Suppressor macrophage treated with lipopolysaccharide for 4 hours (primary cell): Measurements from ENCODE around the gene YPEL1.

ENCODE experiments used
- DNase-seq: peaks from one replicate; pipeline ENCODE4 v3.0.0-alpha.2; 2020

The YPEL1 gene

GRCh38 chr22:21735200-21736083 is at the start of gene YPEL1:
Gene YPEL1, minus strand, starts transcription at chr22:21735794. Its CDS starts 25,050 bp downstream, at chr22:21710744.
- peak; percentile 99 for DNase-seq

GRCh38 chr22:21780259-21780658 is 44.7 kb upstream of the YPEL1 start:
- DNase-seq, result no peak

DNA sequence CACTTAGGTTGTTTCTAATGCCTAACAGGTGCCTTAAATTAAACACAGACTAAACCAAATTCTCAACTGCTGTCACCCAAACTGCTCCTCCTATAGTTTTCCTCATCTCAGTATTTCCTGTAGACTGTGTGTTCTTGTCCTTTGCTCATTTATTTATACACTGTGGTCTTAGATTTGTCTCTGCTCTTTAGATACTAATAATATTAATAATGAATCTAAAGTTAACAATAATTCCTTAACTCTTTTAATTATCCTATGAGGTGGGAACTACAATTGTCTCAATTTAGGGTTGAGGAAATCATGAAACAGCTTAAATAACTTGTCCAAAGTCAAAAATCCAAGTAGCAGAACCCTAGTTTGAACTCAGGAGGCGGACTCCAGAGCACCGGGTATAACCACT is 43.9 kb upstream of the YPEL1 start:
- no peak for DNase-seq

DNA sequence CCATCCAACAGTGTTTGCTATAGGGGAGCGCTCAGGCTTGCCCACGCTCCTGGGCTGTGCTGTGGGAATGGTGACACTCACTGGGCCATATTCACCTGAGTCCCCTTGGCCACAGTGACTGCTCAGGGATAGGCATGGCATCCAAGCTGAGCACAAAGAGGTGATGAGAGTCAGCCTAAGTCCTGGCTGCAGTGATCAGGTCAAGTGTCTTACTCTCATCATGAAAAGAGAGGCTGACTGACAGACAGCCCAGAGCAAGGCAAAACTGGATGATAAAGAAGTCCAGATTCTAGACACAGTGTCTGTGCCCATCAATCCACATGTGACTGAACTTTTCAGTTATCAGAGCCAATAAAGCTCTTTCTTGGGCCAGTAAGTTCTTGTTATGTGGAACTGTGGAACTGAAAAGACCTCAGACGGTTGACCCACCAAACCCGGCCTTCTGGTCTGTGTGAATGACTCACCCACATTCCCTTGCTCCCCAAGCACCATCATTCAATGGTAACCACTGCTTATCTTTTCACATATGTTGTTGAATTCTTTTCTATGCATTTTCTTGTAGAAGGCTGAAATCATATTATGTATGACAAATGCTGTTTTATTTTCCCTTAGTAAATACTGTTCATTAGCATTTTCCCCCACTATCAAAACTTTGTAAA is 43.2 kb upstream of the YPEL1 start:
- DNase-seq, result no peak

DNA sequence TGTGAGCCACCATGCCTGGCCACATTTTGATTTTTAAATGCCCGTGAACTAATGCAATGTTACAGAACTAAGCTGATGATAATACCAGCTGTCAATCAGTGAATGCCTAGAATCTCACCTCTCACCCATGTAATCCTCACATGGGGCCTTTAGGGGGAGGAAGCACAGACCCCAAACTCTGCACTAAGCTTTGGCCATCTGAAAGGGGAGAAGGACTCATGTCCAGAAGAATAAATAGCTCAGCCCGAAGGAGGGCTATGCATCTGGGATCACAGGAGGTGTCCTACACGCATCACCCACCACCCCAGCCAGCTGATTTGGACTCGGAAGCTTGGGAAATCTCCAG is 36.0 kb upstream of the YPEL1 start:
- DNase-seq, result no peak

GRCh38 chr22:21768435-21768834 is 32.8 kb upstream of the YPEL1 start:
- no peak for DNase-seq

- no peak for DNase-seq
Observed at GRCh38 chr22:21766691-21767462, 31.3 kb upstream of the YPEL1 start.

GRCh38 chr22:21765909-21766529 is 30.4 kb upstream of the YPEL1 start:
- no peak for DNase-seq

- DNase-seq, result no peak
Observed at GRCh38 chr22:21764038-21764804, 28.6 kb upstream of the YPEL1 start.

- DNase-seq, result no peak
Observed at GRCh38 chr22:21762712-21763581, 27.4 kb upstream of the YPEL1 start.

DNA sequence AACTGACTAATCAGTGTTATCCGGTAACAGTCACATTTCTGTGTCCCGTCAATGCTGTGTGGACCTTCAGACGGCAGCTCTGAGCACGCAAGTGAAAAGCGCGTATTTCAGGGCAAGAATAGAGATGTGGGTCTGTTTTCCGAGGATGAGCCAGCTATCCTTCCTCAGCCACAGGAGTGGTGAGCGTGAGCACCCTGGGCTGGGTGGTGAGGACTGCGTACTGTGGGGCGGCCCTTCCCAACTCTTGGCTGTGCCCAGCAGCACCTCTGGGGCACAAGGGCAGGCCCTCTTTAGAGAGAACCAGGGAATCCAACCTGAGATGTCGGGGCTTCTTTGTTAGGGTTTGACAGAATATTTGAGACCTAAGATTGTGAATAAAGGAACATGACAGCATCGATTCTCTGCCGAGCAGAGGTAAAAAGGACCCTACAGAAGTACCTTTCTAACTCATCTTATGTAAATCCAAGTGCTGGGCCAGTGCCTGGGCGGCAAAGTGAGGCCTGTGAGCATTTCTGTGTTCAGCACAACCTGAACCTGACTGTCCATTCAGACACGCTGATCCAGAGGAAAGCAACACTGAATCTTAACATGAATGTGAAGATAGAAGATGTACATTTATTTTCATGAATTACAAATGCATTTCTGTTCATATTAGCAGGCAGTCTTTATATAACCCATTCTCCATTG is 26.5 kb upstream of the YPEL1 start:
- no peak for DNase-seq

DNA sequence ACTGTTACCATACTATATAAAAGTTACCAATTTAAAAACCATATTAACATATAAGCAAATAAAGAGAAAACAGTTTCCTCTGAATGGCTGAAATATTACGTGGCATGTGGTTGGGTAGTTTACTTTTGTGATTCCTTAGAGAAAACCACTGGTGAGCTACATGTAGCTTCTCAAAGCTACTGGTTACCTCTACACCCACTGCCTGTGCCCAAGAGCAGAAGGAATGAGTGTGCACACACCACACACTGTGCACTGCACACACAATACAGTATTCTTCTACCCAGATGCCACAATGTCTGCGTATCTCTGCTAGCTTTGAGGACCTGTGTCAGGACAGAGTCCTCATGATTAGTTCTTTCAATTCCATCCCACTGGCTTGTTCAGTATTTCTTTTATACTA is 25.5 kb upstream of the YPEL1 start:
- no peak for DNase-seq

GRCh38 chr22:21760640-21761039 is 25.0 kb upstream of the YPEL1 start:
- DNase-seq, result no peak

- DNase-seq, result no peak
Observed at GRCh38 chr22:21759646-21760376, 24.2 kb upstream of the YPEL1 start.

DNA sequence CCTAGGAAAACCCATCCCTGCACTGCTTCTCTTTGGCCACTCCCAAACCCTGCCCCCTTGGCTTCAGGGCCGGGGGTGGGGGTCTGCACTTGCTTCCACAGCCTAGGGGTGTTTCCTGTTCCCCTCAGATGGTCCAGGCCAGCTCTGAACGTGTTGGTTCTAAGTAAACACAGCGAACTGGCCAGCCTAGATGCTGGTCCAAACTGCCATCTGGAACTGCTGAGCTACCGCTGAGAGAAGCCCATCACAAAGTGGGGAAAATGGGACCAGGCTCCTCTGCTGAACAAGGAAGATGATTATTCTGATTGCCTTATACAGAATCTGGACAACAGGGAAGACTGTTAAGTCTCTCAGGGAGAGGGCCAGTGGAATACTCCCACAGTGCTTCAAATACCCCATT is 23.5 kb upstream of the YPEL1 start:
- DNase-seq, result no peak

DNA sequence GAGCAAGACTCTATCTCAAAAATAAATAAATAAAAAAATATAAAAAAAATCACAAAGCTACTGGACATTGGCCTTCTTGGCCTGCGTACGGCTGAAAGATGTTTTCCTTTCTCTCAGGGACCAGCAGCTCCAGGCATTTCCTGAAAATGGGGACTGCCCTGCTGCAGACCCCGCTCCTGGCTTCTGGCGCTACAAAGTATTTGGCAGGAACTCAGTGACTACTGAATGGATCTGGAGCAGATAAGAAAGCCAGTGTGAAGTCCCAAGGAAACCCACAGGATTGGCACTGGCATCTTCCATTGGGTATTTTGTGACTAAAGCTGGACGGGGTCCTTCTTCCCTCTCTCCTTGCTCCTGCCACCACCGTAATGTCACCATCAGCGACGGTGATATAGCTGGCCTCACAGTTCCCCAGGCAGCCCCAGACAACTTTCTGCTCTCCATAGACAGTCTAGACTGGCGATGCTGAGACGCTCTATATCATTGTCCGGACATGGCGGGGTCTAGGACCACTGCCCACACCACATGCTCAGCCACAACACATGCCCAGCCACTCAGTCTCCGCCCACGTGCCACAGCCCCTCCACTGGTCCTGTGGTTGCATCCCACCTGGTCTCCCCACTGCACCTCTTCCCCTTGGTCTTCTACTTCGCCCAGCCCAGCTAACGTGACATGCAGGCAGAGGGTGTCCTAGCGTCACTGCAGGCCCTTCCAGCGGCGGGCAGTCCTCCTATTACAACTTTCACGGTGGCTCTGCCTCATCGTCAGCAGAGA is 22.7 kb upstream of the YPEL1 start:
- DNase-seq, result no peak

DNA sequence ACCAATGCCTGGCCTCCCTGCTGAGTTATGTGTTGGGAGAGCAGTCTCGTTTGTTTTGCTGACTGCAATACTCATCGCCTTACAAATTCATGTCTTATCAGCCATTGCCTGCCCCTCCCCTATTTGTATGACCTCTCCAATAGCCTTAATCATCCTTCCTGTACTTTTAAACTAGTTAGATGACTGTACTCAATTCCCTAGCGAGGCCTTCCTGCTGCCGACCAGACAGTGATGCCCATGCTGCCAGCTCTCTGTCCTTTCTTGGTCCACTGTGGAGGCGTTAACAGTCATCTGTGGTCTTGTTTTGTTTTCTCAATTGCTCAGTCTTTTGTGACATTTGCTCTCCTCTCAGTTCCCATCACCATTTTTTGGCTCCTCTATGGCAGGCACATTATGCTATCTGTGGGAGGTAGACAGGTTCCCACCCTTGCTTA is 20.3 kb upstream of the YPEL1 start:
- DNase-seq, result peak; percentile 21

- no peak for DNase-seq
Observed at GRCh38 chr22:21754523-21754922, 18.9 kb upstream of the YPEL1 start.
